Measurements from ENCODE around the gene SRPX2.

GRCh38 chrX:100611951-100612350 lies 32.0 kb upstream of the SRPX2 start:
- TF ChIP-seq CTCF (conservative IDR thresholded peaks at IDR 0.05) = no peak
- TF ChIP-seq EZH2 (IDR thresholded peaks at IDR 0.05; ENCODE audit: low read depth) = no peak

Measured in PC-9 (cell line).